GM18907 (cell line): ENCODE measurements around the gene PNMA8C.
"Not testable (repeated sequence)": the region's sequence is repeated elsewhere in the genome, so short reads cannot be mapped to it uniquely, and the experiment has no call there.

Source experiments
- ATAC-seq: cut with Tn5 transposase; IDR thresholded peaks from one replicate; pipeline ENCODE4 v1.9.1; 2021; ENCODE audit warnings: mild to moderate bottlenecking, moderate library complexity; ENCODE audit not compliant: unreplicated experiment

Gene PNMA8C

GRCh38 chr19:46390866-46391265, 37.9 kb downstream of the PNMA8C start:
- no peak for ATAC-seq

GRCh38 chr19:46390121-46390858, 38.4 kb downstream of the PNMA8C start:
- no peak for ATAC-seq

GRCh38 chr19:46388311-46389095, 40.2 kb downstream of the PNMA8C start:
- no peak for ATAC-seq

GRCh38 chr19:46387713-46388130, 41.0 kb downstream of the PNMA8C start:
- no peak for ATAC-seq

- ATAC-seq: no peak
Observed at GRCh38 chr19:46386996-46387712, 41.6 kb downstream of the PNMA8C start.

GRCh38 chr19:46386151-46386550, 42.6 kb downstream of the PNMA8C start:
- ATAC-seq: no peak

- no peak for ATAC-seq
Observed at GRCh38 chr19:46385636-46386035, 43.1 kb downstream of the PNMA8C start.

- ATAC-seq: no peak
Observed at GRCh38 chr19:46384396-46384795, 44.3 kb downstream of the PNMA8C start.

GRCh38 chr19:46383846-46384245, 44.9 kb downstream of the PNMA8C start:
- ATAC-seq: no peak

- no peak for ATAC-seq
Observed at GRCh38 chr19:46383171-46383815, 45.4 kb downstream of the PNMA8C start.

- no peak for ATAC-seq
Observed at GRCh38 chr19:46381756-46382345, 46.9 kb downstream of the PNMA8C start.

GRCh38 chr19:46381346-46381745, 47.4 kb downstream of the PNMA8C start:
- ATAC-seq: no peak

- no peak for ATAC-seq
Observed at GRCh38 chr19:46380690-46381089, 48.0 kb downstream of the PNMA8C start.

- no peak for ATAC-seq
Observed at GRCh38 chr19:46378268-46378667, 50.5 kb downstream of the PNMA8C start.

- no peak for ATAC-seq
Observed at GRCh38 chr19:46376241-46377153, 52.2 kb downstream of the PNMA8C start.

- ATAC-seq: not testable (repeated sequence)
Observed at GRCh38 chr19:46375476-46376067, 53.2 kb downstream of the PNMA8C start.
